OCI-LY7 (cell line): ENCODE measurements around the gene TRIO. TPM values are rescaled to one million over a fixed set of nuclear protein-coding genes. Genes with fewer than 3 reads are reported as not detected.
A peak's percentile ranks its signal among the peaks of the same experiment; 100 is the strongest.

ENCODE experiments used
- BruUV-seq: library from RNA; stranded (reverse); fragments of 400-500 nt; replicated peaks from 2 replicates; lab custom pipeline; 2021; lab: Mats Ljungman, UMichigan
- CTCF ChIA-PET: fragments of 300-600 bp; sonication (Branson Sonifier 250); formaldehyde crosslinking; loops from one replicate; lab custom pipeline; 2022; ENCODE audit warnings: antibody characterized with exemption; ENCODE audit not compliant: unreplicated experiment; lab: Charles Lee
- POLR2A ChIA-PET: fragments of 300-600 bp; sonication (Branson Sonifier 250); formaldehyde crosslinking; loops from one replicate; lab custom pipeline; 2022; ENCODE audit warnings: antibody characterized with exemption; lab: Charles Lee
- DNase-seq: peaks from one replicate; pipeline ENCODE4 v3.0.0-alpha.2; 2015; ENCODE audit warnings: low spot score
- H2AFZ ChIP-seq: fragments of 200-600 bp; sonication (generic), shearing (Covaris generic); 2 replicates; pipeline ENCODE4 v1.6.1; 2014; ENCODE audit warnings: mild to moderate bottlenecking, antibody characterized with exemption, low read length, moderate library complexity
- H3K27ac ChIP-seq: fragments of 200-600 bp; sonication (generic); 2 replicates; pipeline ENCODE4 v1.5.1; 2014; ENCODE audit warnings: mixed run types, low read depth, mild to moderate bottlenecking, moderate library complexity, low read length, inconsistent platforms; ENCODE audit not compliant: poor library complexity, severe bottlenecking
- H3K36me3 ChIP-seq: fragments of 200-600 bp; sonication (generic); 2 replicates; pipeline ENCODE4 v1.6.1; 2014; ENCODE audit warnings: mild to moderate bottlenecking, antibody characterized with exemption, low read length, moderate library complexity, mixed read lengths; ENCODE audit not compliant: insufficient read depth
- H3K4me1 ChIP-seq: fragments of 200-600 bp; sonication (generic); 2 replicates; pipeline ENCODE4 v1.5.1; 2014; ENCODE audit warnings: mild to moderate bottlenecking, low read length; ENCODE audit not compliant: insufficient read depth, poor library complexity, severe bottlenecking
- H3K4me2 ChIP-seq: fragments of 200-600 bp; sonication (generic); 2 replicates; pipeline ENCODE4 v1.6.1; 2014; ENCODE audit warnings: mild to moderate bottlenecking, low read length
- H3K4me3 ChIP-seq: fragments of 200-600 bp; sonication (generic); 2 replicates; pipeline ENCODE4 v1.5.1; 2014; ENCODE audit warnings: mild to moderate bottlenecking, low read depth, low read length; ENCODE audit not compliant: poor library complexity, severe bottlenecking
- H3K79me2 ChIP-seq: fragments of 200-600 bp; sonication (generic); 2 replicates; pipeline ENCODE4 v1.6.1; 2016; ENCODE audit warnings: low read depth, mild to moderate bottlenecking, low read length, moderate library complexity, mixed read lengths; ENCODE audit not compliant: insufficient read depth
- H3K9me2 ChIP-seq: fragments of 200-600 bp; sonication (generic); 2 replicates; pipeline ENCODE4 v1.6.1; 2016; ENCODE audit warnings: mild to moderate bottlenecking, low read length, mixed read lengths; ENCODE audit not compliant: insufficient read depth
- H3K9me3 ChIP-seq: fragments of 200-600 bp; sonication (generic); 2 replicates; pipeline ENCODE4 v1.6.1; 2014; ENCODE audit warnings: mild to moderate bottlenecking, mixed run types, low read length, mixed read lengths
- H4K20me1 ChIP-seq: fragments of 200-600 bp; sonication (generic); 2 replicates; pipeline ENCODE4 v1.6.1; 2014; ENCODE audit warnings: mild to moderate bottlenecking, antibody characterized with exemption, low read length, moderate library complexity, mixed read lengths; ENCODE audit not compliant: insufficient read depth
- EZH2phosphoT487 ChIP-seq: fragments of 200-600 bp; sonication (generic); IDR thresholded peaks from 2 replicates; pipeline ENCODE4 v1.6.1; 2018; ENCODE audit warnings: low read depth, borderline replicate concordance, mild to moderate bottlenecking, mixed run types, antibody characterized with exemption, low read length, moderate library complexity, mixed read lengths
- intact Hi-C: fragments of 100-400 bp; cut with micrococcal nuclease; formaldehyde crosslinking; loops from one replicate; pipeline ENCODE4 v1.10.0; 2022; ENCODE audit not compliant: unreplicated experiment
- total RNA-seq, 2 experiments: library from RNA; depleted of rRNA in 1 of 2; stranded (reverse); fragments of >200 nt in 1 of 2; shearing (Covaris generic) in 1 of 2; gene quantifications; 2 replicates each; pipeline ENCODE4 v1.2.3, GENCODE V29; 2014 to 2022
- TF ChIP-seq, protein P1 (sequence below): fragments of 200-600 bp; sonication (generic); conservative IDR thresholded peaks from 2 replicates; pipeline ENCODE4 v1.5.1; 2014; ENCODE audit warnings: mild to moderate bottlenecking, antibody characterized with exemption, low read length, moderate library complexity, mixed read lengths

Gene TRIO
- total RNA-seq, 2 experiments from 2014 or later = 35.8 to 55.1 TPM

DNA sequence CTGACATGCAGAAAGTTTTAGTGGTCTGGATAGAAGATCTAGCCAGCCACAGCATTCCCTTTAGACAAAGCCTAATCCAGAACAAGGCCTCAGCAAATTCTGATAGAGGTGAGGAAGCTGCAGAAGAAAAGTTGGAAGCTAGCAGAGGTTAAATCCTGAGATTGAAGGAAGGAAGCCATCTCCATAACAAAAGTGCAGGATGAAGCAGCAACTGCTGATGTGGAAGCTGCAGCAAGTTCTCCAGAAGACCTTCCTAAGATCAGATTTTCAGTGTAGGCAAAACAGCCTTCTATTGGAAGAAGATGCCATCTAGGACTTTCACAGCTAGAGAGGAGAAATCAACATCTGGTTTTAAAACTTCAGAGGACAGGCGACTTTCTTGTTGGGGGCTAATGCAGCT lies 77.5 kb downstream of the TRIO start:
- CTCF ChIA-PET = no interaction called here

DNA sequence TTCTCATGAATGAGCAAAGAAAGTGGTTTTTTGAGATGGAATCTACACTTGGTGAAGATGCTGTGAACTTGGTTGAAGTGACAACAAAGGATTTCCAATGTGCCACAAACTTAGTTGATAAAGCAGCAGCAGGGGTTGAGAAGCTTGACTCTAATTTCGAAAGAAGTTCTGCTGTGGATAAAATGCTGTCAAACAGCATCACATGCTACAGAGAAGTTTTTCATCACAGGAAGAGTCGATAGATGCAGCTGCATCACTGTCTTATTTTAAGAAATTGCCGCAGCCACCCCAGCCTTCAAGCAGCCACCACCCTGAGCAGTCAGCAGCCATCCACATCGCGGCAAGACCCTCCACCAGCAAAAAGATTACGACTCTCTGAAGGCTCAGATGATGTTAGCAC lies 78.6 kb downstream of the TRIO start:
- intact Hi-C loops = loop anchor here (5.0 kb wide), 1 partner anchor 446 kb away; no protein-coding TSS in a partner anchor
- H3K4me1 ChIP-seq = peaks cover 92% of the 10 kb centered on the region
- H4K20me1 ChIP-seq = no peaks in the 10 kb centered on the region
- BruUV-seq = no TSS peak
- H3K27ac ChIP-seq = peak overlapping the region; percentile 66
- H3K36me3 ChIP-seq = no peaks in the 10 kb centered on the region
- DNase-seq = peak; percentile 58
- H3K4me2 ChIP-seq = peak overlapping the region; percentile 56
- CTCF ChIA-PET = no interaction called here
- peak overlapping the region; percentile 5 for H3K4me3 ChIP-seq
- no peak overlapping the region for H2AFZ ChIP-seq
- POLR2A ChIA-PET = interaction anchor here (0.9 to 2.7 kb wide), 3 partner anchors 11 to 68 kb away, joined by 4 to 11 read pairs (median 5); no protein-coding TSS in a partner anchor
- no peaks in the 10 kb centered on the region for H3K9me3 ChIP-seq
- peaks cover 39% of the 10 kb centered on the region; the same call in 1 of the 2 replicates for H3K79me2 ChIP-seq
- no peak for TF ChIP-seq EZH2phosphoT487
- H3K9me2 ChIP-seq = no peaks in the 10 kb centered on the region

More for the DNA sequence above, 77.5 kb downstream of the TRIO start:
- TF ChIP-seq, protein P1, sequence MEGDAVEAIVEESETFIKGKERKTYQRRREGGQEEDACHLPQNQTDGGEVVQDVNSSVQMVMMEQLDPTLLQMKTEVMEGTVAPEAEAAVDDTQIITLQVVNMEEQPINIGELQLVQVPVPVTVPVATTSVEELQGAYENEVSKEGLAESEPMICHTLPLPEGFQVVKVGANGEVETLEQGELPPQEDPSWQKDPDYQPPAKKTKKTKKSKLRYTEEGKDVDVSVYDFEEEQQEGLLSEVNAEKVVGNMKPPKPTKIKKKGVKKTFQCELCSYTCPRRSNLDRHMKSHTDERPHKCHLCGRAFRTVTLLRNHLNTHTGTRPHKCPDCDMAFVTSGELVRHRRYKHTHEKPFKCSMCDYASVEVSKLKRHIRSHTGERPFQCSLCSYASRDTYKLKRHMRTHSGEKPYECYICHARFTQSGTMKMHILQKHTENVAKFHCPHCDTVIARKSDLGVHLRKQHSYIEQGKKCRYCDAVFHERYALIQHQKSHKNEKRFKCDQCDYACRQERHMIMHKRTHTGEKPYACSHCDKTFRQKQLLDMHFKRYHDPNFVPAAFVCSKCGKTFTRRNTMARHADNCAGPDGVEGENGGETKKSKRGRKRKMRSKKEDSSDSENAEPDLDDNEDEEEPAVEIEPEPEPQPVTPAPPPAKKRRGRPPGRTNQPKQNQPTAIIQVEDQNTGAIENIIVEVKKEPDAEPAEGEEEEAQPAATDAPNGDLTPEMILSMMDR = no peak
- TF ChIP-seq EZH2phosphoT487 = no peak
- no peak overlapping the region for H3K4me3 ChIP-seq
- peak overlapping the region; percentile 66 for H3K27ac ChIP-seq
- BruUV-seq = no TSS peak
- H3K4me2 ChIP-seq = peak overlapping the region; percentile 43; the same call in 1 of the 2 replicates
- intact Hi-C loops = loop anchor here (5.0 kb wide), 1 partner anchor 447 kb away; no protein-coding TSS in a partner anchor
- no peaks in the 10 kb centered on the region for H3K9me3 ChIP-seq
- no peaks in the 10 kb centered on the region for H3K36me3 ChIP-seq
- no peak for DNase-seq
- H3K9me2 ChIP-seq = no peaks in the 10 kb centered on the region
- H3K79me2 ChIP-seq = peaks cover 50% of the 10 kb centered on the region; the same call in 1 of the 2 replicates
- POLR2A ChIA-PET = interaction anchor here (0.9 to 2.7 kb wide), 3 partner anchors 10 to 18 kb away, joined by 3 to 11 read pairs (median 3); no protein-coding TSS in a partner anchor
- H4K20me1 ChIP-seq = no peaks in the 10 kb centered on the region
- H3K4me1 ChIP-seq = peaks cover 97% of the 10 kb centered on the region
- H2AFZ ChIP-seq = no peak overlapping the region

DNA sequence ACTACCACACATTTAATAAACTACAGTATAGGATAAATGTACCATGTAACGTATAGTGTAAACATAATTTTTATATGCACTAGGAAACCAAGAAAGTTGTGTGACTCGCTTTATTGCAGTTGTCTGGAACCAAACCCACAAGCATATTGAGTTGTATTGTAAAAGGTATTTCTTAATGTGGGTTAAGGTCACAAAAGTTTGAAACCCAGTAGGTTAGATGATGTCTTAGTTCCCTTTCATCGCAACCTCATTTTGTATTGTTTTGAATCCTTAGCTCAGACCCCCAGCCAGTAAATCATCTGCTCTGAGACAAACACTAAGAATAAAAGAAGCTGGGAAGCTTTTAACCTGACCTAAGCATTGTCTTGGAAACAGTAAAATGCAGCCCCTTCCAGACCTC lies 79.1 kb downstream of the TRIO start:
- no peak for DNase-seq
- H2AFZ ChIP-seq = no peak overlapping the region
- H3K9me3 ChIP-seq = no peaks in the 10 kb centered on the region
- H3K4me3 ChIP-seq = no peak overlapping the region
- TF ChIP-seq EZH2phosphoT487 = no peak
- TF ChIP-seq, protein P1 = no peak
- no peaks in the 10 kb centered on the region for H3K9me2 ChIP-seq
- H3K4me2 ChIP-seq = peak overlapping the region; percentile 56
- peaks cover 87% of the 10 kb centered on the region for H3K4me1 ChIP-seq
- no peaks in the 10 kb centered on the region for H3K36me3 ChIP-seq
- POLR2A ChIA-PET = interaction anchor here (0.9 to 2.7 kb wide), 4 partner anchors 11 to 69 kb away, joined by 4 to 11 read pairs (median 4); no protein-coding TSS in a partner anchor
- BruUV-seq = TSS peak; percentile 52
- no peaks in the 10 kb centered on the region for H4K20me1 ChIP-seq
- H3K27ac ChIP-seq = peak overlapping the region; percentile 66
- H3K79me2 ChIP-seq = peaks cover 39% of the 10 kb centered on the region; the same call in 1 of the 2 replicates
- intact Hi-C loops = loop anchor here (5.0 kb wide), 1 partner anchor 445 kb away; no protein-coding TSS in a partner anchor
- CTCF ChIA-PET = no interaction called here
